ENCODE measurements around the gene DENND10.
A peak's percentile ranks its signal among the peaks of the same experiment; 100 is the strongest.
"Not testable (repeated sequence)": the region's sequence is repeated elsewhere in the genome, so short reads cannot be mapped to it uniquely, and the experiment has no call there.

Gene DENND10

DNA sequence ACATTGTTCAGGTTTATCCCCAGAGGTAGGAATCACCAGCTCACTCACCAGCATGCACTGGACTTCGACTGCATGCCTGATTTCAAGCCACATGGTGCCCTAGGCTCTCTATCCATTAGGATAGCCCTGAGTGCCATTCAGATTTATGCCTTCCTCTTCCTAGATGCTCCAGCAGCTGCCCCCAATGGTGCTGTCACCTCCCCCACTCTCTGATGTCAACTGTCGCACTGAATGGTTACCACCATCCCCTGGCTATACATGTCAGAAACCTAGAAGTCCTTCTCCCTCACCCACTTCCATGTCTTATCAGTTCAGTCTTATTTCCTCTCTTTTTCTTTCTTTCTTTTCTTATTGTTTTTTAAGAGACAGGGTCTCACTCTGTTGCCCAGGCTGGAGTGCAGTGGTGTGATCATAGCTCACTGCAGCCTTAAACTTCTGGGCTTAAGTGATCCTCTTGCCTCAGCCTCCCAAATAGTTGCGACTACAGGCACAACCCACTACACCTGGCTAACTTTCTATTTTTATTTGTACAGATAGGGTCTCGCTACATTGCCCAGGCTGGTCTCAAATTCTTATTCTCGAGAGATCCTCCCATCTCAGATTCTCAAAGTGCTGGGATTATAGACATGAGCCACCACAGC lies 58.7 kb downstream of the DENND10 start:
- FAIRE-seq (no peak), DNase-seq (ENCODE audit: insufficient read length, low spot score) (no peak)

DNA sequence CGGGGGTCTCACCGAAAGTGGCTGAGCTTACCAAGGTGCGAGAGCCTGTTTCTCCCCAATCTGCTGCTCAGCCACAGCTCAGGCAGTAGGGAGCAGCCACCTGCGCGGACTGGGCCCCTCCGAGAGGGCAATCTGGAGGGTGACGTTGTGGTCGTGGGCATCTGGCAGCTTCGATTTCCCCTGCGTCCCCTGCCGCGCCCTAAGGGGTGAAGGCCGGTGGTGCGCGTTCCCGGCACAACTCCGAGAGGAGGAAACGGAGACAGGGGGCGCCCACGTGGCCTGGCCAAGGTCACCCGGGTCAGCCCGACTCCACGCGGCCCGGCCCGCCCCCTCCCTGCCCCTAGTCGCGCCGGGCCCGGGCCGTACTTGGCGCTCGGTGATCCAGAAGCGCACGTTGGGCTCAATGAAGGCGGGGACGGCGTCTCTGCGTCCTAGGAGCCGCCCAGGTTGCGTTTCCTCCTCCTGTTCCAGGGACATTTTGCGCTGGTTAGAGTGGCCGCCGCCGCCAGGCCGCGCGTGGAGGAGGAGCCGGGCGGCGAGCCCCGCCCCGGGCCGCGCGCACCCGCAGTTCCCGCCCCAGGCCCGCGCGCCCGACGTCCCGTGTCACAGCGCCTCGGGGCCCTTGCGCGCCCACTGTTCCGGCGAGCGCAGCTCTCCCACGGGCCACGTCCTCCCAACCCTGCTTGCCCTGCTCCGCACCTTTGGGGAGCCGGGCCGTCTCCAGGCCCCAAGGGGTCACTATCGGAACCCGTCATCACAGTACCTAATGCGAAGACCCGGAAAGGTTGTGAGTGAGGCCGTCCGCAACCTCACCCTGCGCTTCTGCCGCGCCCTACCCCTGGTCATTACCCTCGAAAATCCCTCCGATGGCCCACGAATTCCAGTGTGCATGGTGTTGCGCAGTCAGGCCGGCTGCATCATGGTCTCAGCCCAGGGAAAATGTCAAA lies 61.5 kb downstream of the DENND10 start, which contains the start of gene SFXN4:
Gene SFXN4 (minus strand): TSS at position 544 of the 947 bp plus-strand sequence. CDS start 67 bp downstream, at position 477.
- no peak for FAIRE-seq
- DNase-seq (ENCODE audit: insufficient read length, low spot score), result peak; percentile 49

DNA sequence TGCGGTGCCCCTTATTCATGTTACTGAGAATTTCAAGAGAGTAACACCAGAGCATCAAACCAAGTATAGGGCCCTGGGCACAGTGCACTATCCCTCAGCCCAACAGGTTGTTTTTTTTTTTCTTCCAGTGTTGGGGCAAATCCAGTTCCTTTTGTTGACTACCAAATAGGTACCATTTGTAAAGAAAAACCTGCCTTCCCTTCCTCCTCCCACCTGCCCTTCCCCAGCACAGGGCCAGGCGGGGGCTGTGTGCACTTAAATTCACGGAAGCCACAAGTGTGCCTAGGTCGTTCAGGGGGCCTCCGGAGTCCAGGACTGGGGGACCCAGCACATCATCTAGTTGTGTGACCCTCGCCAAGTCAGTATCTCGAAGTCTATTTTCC lies 62.2 kb downstream of the DENND10 start:
- DNase-seq (ENCODE audit: insufficient read length, low spot score), result no peak
- no peak for FAIRE-seq

DNA sequence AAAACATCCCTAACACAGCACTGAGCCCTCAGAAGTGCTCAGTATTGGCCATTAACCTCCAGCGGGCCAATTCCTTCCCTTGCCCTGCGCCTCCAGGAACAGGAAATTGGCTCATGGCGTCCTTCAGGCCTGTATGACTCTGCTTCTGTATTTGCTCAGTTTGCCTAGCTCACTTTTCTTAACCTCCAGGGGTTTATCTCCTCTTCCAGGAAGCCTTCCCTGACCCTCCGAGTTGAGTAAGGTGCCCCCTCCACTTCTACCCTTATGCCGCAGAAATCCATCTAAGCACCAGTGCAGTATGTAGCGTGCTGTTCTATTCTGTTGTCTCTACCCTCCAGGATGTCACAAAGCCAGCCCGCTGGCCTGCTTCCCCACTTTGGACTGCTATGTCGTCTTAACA lies 62.7 kb downstream of the DENND10 start:
- FAIRE-seq (no peak), DNase-seq (ENCODE audit: insufficient read length, low spot score) (no peak)

DNA sequence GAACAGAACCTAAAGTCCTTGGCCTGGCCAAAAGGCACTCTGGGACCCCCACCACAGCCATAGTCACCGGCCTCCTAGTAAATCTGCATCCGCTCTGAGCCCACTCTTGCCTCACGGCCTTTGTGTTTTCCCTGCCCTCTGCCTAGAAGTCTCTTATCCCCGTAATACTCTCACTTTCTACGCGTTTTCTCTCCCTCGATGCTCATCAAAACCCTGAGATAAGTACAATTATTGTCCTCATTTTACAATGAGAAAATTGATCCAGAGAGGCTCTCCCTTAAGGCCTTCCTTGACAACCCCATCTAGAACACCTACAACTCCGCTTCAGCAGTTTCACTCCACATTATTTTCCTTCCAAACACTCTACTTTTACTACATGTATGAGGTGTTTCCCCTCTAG lies 63.1 kb downstream of the DENND10 start:
- FAIRE-seq (no peak), DNase-seq (ENCODE audit: insufficient read length, low spot score) (no peak)

DNA sequence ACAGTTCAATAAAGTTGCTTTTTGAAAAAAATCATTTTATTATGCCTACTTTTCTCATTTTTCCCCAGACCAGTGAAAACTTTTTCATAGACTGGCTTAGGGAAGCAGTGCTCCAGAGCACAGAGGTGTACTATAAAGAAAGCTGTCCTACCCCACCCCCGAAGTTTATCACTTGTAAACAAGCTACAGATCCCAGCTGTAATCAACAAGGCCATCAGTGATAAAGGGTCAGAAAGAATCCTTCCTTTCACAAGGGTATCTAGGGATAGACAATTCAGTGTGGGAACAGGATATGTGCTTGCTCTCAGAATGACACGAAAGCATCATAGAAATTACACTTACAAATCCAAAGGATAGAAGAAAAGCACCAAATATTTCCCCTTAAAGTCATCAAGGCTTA lies 70.2 kb downstream of the DENND10 start:
- DNase-seq (ENCODE audit: insufficient read length, low spot score), result no peak
- no peak for FAIRE-seq

DNA sequence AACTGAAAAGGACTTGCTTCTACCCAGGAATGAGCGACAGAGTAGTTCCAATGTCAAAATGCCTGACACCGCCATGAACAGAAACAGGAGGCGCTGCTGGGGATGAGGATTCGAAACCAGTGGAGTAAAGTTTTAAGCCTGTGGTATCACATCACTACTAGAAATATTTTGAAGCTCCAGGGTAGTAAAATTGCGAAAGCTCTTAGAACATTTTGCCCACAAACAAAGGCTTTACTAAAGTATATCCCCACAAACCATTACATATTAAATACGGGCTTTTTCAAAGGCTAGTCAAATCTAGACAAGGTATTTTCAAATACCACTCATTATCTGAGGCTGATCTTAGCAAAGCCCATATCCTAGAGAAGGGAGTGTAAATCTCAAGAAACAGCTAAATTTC lies 72.3 kb downstream of the DENND10 start:
- FAIRE-seq (no peak), DNase-seq (ENCODE audit: insufficient read length, low spot score) (no peak)

DNA sequence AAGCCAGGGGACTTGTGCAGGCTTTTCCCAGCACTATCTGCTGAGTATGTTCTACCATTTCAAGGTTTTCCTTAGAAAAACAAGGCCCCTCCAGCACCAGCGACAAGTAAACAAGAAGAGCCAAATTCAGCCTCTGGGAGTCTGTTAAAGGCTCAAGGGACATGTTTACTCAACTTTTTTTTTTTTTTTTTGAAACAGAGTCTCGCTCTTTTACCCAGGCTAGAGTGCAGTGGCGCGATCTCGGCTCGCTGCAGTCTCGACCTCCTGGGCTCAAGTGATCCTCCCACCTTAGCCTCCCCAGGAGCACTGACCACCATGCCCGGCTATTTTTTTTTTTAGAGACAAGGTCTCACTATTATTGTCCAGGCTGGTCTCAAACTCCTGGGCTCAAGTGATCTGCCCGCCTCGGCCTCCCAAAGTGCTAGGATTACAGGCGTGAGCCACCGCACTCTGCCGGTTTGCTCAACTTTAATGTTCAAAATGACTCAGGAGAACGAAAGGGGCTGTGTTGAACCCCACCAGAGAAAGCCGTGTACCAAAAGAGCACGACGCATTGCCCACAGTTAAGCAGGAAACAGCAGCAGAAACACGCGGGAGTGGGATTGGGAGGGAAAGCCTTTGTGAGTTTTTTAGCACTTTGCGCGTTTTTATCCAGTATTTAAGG lies 73.9 kb downstream of the DENND10 start:
- no peak for DNase-seq (ENCODE audit: insufficient read length, low spot score)
- FAIRE-seq, result no peak

DNA sequence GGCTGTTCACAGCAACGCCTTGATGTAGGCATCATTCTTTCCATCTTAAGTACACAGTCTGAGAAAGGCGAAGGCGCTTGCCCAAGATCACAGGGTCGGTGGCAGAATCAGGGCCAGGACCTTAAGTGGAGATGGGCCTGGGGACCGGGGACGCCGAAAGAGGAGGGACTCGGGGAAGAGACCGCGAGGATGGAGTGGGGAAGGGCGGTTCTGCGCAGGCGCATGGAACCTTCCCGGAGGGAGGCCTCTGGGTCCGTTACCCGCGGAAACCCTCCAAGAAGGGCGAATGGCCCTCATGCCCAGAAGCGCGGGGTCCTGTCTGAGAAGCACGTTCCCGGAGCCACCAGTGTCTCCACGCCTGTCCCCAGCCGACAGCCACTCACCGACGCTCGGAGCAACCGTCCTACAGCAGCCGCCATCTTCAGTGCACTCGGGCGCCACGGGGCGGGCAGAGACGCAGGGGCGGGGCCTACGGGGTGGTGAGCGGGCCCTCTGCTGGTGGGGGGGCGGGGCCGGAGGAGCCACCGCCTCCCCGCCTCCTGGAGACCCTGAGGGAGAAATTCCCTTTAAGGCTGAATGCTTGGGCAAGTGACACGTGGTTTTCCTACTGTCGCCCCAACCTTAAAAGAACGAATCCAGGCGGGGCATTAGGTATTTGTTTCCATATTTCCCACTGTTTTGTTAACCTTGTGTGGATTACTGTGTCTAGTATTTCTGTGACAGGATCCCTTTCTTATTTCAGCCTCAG lies 74.6 kb downstream of the DENND10 start, which contains the start of gene PRDX3:
Gene PRDX3 (minus strand): TSS at position 441 of the 748 bp plus-strand sequence. CDS start 22 bp downstream, at position 419.
- FAIRE-seq, result no peak

DNA sequence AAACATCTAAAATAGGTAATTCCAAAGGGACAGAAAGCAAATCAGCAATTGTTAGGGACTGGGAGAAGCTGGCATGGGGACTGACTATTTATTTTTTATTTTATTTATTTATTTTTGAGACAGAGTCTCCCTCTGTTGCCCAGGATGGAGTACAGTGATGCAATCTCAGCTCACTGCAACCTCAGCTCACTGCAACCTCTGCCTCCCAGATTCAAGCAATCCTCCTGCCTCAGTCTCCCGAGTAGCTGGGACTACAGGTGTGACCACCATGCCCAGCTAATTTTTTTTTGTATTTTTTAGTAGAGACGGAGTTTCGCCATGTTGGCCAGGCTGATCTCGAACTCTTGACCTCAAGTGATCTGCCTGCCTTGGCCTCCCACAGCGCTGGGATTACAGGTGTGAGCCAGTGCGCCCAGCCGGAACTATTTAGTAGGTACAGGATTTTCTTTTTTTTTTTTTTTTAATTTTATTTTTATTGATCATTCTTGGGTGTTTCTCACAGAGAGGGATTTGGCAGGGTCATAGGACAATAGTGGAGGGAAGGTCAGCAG lies 77.0 kb downstream of the DENND10 start:
- not testable (repeated sequence) for FAIRE-seq; DNase-seq (ENCODE audit: insufficient read length, low spot score)

More for the DNA sequence above, 74.6 kb downstream of the DENND10 start, which contains the start of gene PRDX3:
- DNase-seq (ENCODE audit: insufficient read length, low spot score), result peak; percentile 79

DNA sequence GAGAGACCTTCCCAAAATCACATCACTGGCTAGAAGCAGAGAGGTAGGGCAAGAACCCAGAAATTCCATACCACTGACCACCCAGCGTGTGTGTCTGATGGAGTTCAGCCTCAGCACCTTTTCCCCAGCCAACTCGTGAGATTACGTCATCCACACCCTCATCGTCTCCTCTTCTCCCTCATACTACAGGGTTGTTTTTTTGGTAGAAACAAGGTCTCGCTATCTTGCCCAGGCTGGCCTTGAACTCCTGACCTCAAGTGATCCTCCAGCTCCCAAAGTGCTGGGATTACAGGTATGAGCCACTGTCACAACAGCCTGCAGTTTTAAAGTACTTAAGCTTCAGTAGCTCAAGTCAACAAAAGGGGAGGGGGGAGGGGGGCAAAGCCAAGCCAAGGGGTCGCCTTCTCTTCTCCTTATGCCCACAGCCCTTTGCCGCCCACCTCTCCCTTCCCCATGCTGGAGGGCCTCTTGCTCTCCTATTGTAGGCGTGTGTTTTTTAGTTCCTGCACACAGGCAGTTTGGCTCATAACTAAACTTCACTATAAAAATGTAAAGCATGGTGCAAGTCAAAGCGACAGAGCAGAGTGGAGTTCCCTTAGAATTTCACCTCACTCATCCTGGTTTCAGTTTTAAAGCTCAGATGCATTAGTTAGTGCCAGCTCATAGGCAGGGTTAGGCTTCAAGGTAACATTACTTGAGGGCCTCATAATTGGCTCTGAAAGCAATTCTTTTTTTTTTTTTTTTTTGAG lies 79.9 kb downstream of the DENND10 start:
- FAIRE-seq (no peak), DNase-seq (ENCODE audit: insufficient read length, low spot score) (no peak)

Data from HTR-8/SVneo (cell line).